T-helper 9 cell (primary cell): ENCODE measurements around the gene LDLRAD4.
"Not testable (repeated sequence)": the region's sequence is repeated elsewhere in the genome, so short reads cannot be mapped to it uniquely, and the experiment has no call there.

ENCODE experiments used
- DNase-seq: peaks from one replicate; pipeline ENCODE4 v3.0.0-alpha.2; 2020

LDLRAD4 gene

GRCh38 chr18:13313006-13313686 is 94.6 kb downstream of the LDLRAD4 start:
- DNase-seq = no peak

- no peak for DNase-seq
These were observed 96.4 kb downstream of the LDLRAD4 start for GRCh38 chr18:13315000-13315399.

- DNase-seq = no peak
These were observed 97.5 kb downstream of the LDLRAD4 start for GRCh38 chr18:13316063-13316462.

GRCh38 chr18:13317801-13318200 is 99.2 kb downstream of the LDLRAD4 start:
- no peak for DNase-seq

GRCh38 chr18:13318731-13319501 is 100.4 kb downstream of the LDLRAD4 start:
- no peak for DNase-seq

- no peak for DNase-seq
These were observed 101.1 kb downstream of the LDLRAD4 start for GRCh38 chr18:13319629-13320028.

- DNase-seq = no peak
These were observed 101.5 kb downstream of the LDLRAD4 start for GRCh38 chr18:13320096-13320495.

GRCh38 chr18:13320891-13321425 is 102.4 kb downstream of the LDLRAD4 start:
- DNase-seq = no peak

- no peak for DNase-seq
These were observed 103.4 kb downstream of the LDLRAD4 start for GRCh38 chr18:13321923-13322322.

GRCh38 chr18:13323186-13323585 is 104.6 kb downstream of the LDLRAD4 start:
- DNase-seq = no peak

- DNase-seq = no peak
These were observed 106.3 kb downstream of the LDLRAD4 start for GRCh38 chr18:13324880-13325279.

GRCh38 chr18:13328213-13328612 is 109.7 kb downstream of the LDLRAD4 start:
- no peak for DNase-seq

GRCh38 chr18:13330996-13331395 is 112.4 kb downstream of the LDLRAD4 start:
- no peak for DNase-seq

- DNase-seq = no peak
These were observed 113.3 kb downstream of the LDLRAD4 start for GRCh38 chr18:13331846-13332245.

- no peak for DNase-seq
These were observed 114.3 kb downstream of the LDLRAD4 start for GRCh38 chr18:13332874-13333273.

GRCh38 chr18:13335903-13336302 is 117.3 kb downstream of the LDLRAD4 start:
- no peak for DNase-seq

- no peak for DNase-seq
These were observed 118.3 kb downstream of the LDLRAD4 start for GRCh38 chr18:13336841-13337240.

GRCh38 chr18:13337369-13337768 is 118.8 kb downstream of the LDLRAD4 start:
- DNase-seq = no peak

GRCh38 chr18:13338318-13338717 is 119.8 kb downstream of the LDLRAD4 start:
- DNase-seq = no peak

- DNase-seq = no peak
These were observed 121.1 kb downstream of the LDLRAD4 start for GRCh38 chr18:13339653-13340052.

- not testable (repeated sequence) for DNase-seq
These were observed 127.9 kb downstream of the LDLRAD4 start for GRCh38 chr18:13346449-13346848.

- no peak for DNase-seq
These were observed 134.7 kb downstream of the LDLRAD4 start for GRCh38 chr18:13353084-13353823.

- DNase-seq = no peak
These were observed 135.8 kb downstream of the LDLRAD4 start for GRCh38 chr18:13354402-13354801.
